Measurements from ENCODE around the gene APIP. TPM values are rescaled to one million over a fixed set of nuclear protein-coding genes. Genes with fewer than 3 reads are reported as not detected.

APIP gene
- polyA plus RNA-seq, 1 of the 3 experiments (the other 2 are of a cell fraction) = 21.3 TPM

DNA sequence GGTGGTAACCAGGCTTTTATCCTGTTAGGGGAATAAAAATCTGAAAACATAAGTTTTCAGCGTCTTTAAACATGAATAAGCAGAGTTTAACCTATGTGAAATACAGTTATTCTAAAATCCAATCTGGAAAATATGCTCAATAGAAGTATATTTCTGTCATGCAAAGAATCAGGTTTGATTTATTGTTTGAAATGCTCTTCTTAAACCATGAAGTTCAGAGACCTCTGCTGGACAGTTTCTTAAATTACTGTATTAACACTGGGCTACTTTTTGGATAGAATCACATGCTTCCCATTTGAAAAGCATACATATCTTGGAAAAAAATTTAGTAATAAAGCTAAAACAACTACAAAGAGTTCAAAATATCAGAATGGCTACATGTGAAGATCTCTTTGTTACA lies 25.4 kb downstream of the APIP start:
- no peaks in the 10 kb centered on the region for H3K9me3 ChIP-seq
- H3K4me2 ChIP-seq = no peak overlapping the region
- H3K9me2 ChIP-seq = no peaks in the 10 kb centered on the region
- WGBS (ENCODE audit: low lambda C conversion rate) = 24% methylated on average over 1 of the region's 1 CpG
- H3K4me1 ChIP-seq (ENCODE audit: control insufficient read depth in 1 of 2, insufficient read depth in 2 of 2, low read depth in 1 of 2, low read length in 1 of 2) = no peaks in the 10 kb centered on the region
- H3K4me3 ChIP-seq (ENCODE audit: low read depth in 2 of 2, low read length in 1 of 2) = no peak overlapping the region
- H3K36me3 ChIP-seq (replicated peaks in 1 of 2; ENCODE audit: control insufficient read depth in 1 of 2, insufficient read depth in 2 of 2, low read length in 1 of 2) = peaks cover 10 to 30% of the 10 kb centered on the region in 2 experiments
- peak; percentile 28 for DNase-seq
- H3F3A ChIP-seq (replicated peaks; ENCODE audit: insufficient read depth) = no peaks in the 10 kb centered on the region
- ChIA-PET CTCF (interaction anchor here (0.6 to 5.3 kb wide), 18 partner anchors 9 to 530 kb away, joined by 3 to 88 read pairs (median 4); no protein-coding TSS in a partner anchor), POLR2A (no interaction called here)
- TF ChIP-seq TEAD4 (IDR thresholded peaks at IDR 0.05; ENCODE audit: borderline replicate concordance, insufficient read depth) = no peak
- TF ChIP-seq RCOR1 (IDR thresholded peaks at IDR 0.05; ENCODE audit: low read length) = no peak
- TF ChIP-seq RFX5 (IDR thresholded peaks at IDR 0.05; ENCODE audit: low read length) = no peak
- TF ChIP-seq, protein P1, sequence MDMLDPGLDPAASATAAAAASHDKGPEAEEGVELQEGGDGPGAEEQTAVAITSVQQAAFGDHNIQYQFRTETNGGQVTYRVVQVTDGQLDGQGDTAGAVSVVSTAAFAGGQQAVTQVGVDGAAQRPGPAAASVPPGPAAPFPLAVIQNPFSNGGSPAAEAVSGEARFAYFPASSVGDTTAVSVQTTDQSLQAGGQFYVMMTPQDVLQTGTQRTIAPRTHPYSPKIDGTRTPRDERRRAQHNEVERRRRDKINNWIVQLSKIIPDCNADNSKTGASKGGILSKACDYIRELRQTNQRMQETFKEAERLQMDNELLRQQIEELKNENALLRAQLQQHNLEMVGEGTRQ (IDR thresholded peaks at IDR 0.05; ENCODE audit: borderline replicate concordance, low read depth, low read length) = no peak
- no peak for TF ChIP-seq TAF1 (IDR thresholded peaks at IDR 0.05; ENCODE audit: borderline replicate concordance, low read depth, low read length)
- no peak for TF ChIP-seq NRF1 (IDR thresholded peaks at IDR 0.05; ENCODE audit: low read depth, low read length)
- no peak for TF ChIP-seq ELF1 (IDR thresholded peaks at IDR 0.05)
- TF ChIP-seq RAD21 (IDR thresholded peaks at IDR 0.05; ENCODE audit: low read length) = peak; percentile 74
- no peak for TF ChIP-seq EP300 (IDR thresholded peaks at IDR 0.05; ENCODE audit: borderline replicate concordance in 1 of 2, low read depth in 1 of 2, low read length in 1 of 2)
- TF ChIP-seq, protein P2, sequence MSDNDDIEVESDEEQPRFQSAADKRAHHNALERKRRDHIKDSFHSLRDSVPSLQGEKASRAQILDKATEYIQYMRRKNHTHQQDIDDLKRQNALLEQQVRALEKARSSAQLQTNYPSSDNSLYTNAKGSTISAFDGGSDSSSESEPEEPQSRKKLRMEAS (IDR thresholded peaks at IDR 0.05; ENCODE audit: low read depth) = no peak
- TF ChIP-seq FOXM1 (IDR thresholded peaks at IDR 0.05; ENCODE audit: low read depth) = no peak
- no peak for TF ChIP-seq YY1 (IDR thresholded peaks at IDR 0.05; ENCODE audit: low read depth)
- TF ChIP-seq, protein P3, sequence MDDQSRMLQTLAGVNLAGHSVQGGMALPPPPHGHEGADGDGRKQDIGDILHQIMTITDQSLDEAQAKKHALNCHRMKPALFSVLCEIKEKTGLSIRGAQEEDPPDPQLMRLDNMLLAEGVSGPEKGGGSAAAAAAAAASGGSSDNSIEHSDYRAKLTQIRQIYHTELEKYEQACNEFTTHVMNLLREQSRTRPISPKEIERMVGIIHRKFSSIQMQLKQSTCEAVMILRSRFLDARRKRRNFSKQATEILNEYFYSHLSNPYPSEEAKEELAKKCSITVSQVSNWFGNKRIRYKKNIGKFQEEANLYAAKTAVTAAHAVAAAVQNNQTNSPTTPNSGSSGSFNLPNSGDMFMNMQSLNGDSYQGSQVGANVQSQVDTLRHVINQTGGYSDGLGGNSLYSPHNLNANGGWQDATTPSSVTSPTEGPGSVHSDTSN (IDR thresholded peaks at IDR 0.05) = peak; percentile 56
- no peak for TF ChIP-seq NFIC (IDR thresholded peaks at IDR 0.05; ENCODE audit: borderline replicate concordance)
- TF ChIP-seq TCF12 (IDR thresholded peaks at IDR 0.05) = no peak
- no peak for TF ChIP-seq GABPA (IDR thresholded peaks at IDR 0.05; ENCODE audit: low read depth)
- TF ChIP-seq FOXJ3 (CRISPR knock-in tag; IDR thresholded peaks at IDR 0.05) = no peak
- TF ChIP-seq, protein P4, sequence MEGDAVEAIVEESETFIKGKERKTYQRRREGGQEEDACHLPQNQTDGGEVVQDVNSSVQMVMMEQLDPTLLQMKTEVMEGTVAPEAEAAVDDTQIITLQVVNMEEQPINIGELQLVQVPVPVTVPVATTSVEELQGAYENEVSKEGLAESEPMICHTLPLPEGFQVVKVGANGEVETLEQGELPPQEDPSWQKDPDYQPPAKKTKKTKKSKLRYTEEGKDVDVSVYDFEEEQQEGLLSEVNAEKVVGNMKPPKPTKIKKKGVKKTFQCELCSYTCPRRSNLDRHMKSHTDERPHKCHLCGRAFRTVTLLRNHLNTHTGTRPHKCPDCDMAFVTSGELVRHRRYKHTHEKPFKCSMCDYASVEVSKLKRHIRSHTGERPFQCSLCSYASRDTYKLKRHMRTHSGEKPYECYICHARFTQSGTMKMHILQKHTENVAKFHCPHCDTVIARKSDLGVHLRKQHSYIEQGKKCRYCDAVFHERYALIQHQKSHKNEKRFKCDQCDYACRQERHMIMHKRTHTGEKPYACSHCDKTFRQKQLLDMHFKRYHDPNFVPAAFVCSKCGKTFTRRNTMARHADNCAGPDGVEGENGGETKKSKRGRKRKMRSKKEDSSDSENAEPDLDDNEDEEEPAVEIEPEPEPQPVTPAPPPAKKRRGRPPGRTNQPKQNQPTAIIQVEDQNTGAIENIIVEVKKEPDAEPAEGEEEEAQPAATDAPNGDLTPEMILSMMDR (IDR thresholded peaks at IDR 0.05) = peak; percentile 70
- TF ChIP-seq EZH2phosphoT487 (IDR thresholded peaks at IDR 0.05; ENCODE audit: borderline replicate concordance, low read depth) = no peak
- no peak for TF ChIP-seq GATA2 (CRISPR knock-in tag; IDR thresholded peaks at IDR 0.05)
- no peak for TF ChIP-seq POLR2AphosphoS5 (IDR thresholded peaks at IDR 0.05; ENCODE audit: low read depth, low read length)
- peak; percentile 42 for TF ChIP-seq SMC3 (IDR thresholded peaks at IDR 0.05; ENCODE audit: low read depth, low read length)
- TF ChIP-seq SIN3A (IDR thresholded peaks at IDR 0.05; ENCODE audit: borderline replicate concordance, low read depth, low read length) = no peak
- no peak for TF ChIP-seq MXI1 (IDR thresholded peaks at IDR 0.05; ENCODE audit: low read depth, low read length)
- no peak for TF ChIP-seq CHD2 (IDR thresholded peaks at IDR 0.05; ENCODE audit: low read length, partially characterized antibody)
- no peak for TF ChIP-seq MEF2A (IDR thresholded peaks at IDR 0.05; ENCODE audit: borderline replicate concordance, low read depth)
- no peak for TF ChIP-seq JUND (IDR thresholded peaks at IDR 0.05)
- TF ChIP-seq, protein P5, sequence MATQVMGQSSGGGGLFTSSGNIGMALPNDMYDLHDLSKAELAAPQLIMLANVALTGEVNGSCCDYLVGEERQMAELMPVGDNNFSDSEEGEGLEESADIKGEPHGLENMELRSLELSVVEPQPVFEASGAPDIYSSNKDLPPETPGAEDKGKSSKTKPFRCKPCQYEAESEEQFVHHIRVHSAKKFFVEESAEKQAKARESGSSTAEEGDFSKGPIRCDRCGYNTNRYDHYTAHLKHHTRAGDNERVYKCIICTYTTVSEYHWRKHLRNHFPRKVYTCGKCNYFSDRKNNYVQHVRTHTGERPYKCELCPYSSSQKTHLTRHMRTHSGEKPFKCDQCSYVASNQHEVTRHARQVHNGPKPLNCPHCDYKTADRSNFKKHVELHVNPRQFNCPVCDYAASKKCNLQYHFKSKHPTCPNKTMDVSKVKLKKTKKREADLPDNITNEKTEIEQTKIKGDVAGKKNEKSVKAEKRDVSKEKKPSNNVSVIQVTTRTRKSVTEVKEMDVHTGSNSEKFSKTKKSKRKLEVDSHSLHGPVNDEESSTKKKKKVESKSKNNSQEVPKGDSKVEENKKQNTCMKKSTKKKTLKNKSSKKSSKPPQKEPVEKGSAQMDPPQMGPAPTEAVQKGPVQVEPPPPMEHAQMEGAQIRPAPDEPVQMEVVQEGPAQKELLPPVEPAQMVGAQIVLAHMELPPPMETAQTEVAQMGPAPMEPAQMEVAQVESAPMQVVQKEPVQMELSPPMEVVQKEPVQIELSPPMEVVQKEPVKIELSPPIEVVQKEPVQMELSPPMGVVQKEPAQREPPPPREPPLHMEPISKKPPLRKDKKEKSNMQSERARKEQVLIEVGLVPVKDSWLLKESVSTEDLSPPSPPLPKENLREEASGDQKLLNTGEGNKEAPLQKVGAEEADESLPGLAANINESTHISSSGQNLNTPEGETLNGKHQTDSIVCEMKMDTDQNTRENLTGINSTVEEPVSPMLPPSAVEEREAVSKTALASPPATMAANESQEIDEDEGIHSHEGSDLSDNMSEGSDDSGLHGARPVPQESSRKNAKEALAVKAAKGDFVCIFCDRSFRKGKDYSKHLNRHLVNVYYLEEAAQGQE (IDR thresholded peaks at IDR 0.05; ENCODE audit: low read depth, low read length) = no peak
- TF ChIP-seq, protein P6, sequence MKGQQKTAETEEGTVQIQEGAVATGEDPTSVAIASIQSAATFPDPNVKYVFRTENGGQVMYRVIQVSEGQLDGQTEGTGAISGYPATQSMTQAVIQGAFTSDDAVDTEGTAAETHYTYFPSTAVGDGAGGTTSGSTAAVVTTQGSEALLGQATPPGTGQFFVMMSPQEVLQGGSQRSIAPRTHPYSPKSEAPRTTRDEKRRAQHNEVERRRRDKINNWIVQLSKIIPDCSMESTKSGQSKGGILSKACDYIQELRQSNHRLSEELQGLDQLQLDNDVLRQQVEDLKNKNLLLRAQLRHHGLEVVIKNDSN (IDR thresholded peaks at IDR 0.05; ENCODE audit: borderline replicate concordance, low read depth) = no peak
- no peak overlapping the region for H2AFZ ChIP-seq (ENCODE audit: low read depth)
- no peak overlapping the region for H3K9ac ChIP-seq
- H3K27me3 ChIP-seq (ENCODE audit: insufficient read depth) = no peaks in the 10 kb centered on the region
- H4K20me1 ChIP-seq (ENCODE audit: insufficient read depth) = peaks cover 4% of the 10 kb centered on the region; the same call in 1 of the 2 replicates
- H3K27ac ChIP-seq (ENCODE audit: low read depth in 2 of 2, low read length in 1 of 2) = no peak overlapping the region
- no peaks in the 10 kb centered on the region for H3K79me2 ChIP-seq (ENCODE audit: insufficient read depth)

Measured in SK-N-SH (cell line).